ENCODE measurements around the gene NR3C1.

NR3C1 gene

GRCh38 chr5:143397302-143398052 is 6.0 kb downstream of the NR3C1 start:
- DNase-seq = no peak

GRCh38 chr5:143396353-143396940 is 7.0 kb downstream of the NR3C1 start:
- DNase-seq = no peak

DNA sequence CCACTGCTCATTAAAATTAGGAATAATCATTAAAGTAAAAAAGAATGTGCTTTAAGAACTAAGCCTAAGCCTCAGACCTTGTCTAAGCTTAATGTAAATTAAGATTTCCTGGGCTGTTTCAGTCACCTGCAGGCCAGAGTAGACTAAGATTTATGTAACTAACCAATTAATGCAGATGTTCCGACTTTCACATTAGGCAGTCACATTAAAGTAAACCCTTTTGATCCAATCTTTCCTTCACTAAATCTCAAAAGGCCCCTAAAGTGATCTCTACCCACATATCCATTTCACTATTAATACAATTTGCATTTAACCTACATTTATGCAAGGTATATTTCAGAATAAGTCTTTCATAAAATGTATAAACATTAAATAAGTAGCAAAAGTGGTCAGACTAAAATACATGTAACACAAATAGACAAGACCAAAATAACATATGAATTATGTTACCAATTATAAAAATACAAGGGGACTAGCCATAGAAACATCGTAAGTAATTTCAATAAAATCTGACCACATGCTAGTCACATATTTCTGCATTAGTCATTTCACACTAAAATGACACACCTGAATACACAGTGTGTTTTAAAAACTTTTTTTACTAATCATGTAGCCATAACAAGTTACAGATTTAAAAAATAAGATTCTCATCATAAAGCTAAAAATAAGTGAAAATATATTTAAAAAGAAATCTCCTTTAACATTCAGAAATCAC is 7.7 kb downstream of the NR3C1 start:
- DNase-seq = no peak

- no peak for DNase-seq
Measured at GRCh38 chr5:143393524-143393923, 10.0 kb downstream of the NR3C1 start.

DNA sequence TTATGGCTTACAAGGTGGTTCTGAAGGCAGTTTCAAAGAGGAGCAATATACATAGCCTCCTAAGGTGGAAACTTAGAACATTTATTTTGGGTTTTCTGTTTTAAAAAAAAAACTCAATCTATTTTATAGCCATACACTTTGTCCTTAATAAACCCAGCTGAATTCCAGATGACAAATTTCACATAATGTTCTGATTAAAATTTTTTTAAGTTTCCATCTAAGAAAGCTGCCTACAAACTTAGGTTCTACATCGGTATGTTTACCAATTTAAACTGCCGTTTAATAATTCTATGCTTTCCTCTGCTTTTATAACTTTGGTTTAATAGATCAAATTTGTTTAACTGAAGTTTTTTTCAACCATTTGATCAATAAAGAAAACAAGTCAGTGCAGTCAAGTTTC is 12.5 kb downstream of the NR3C1 start:
- no peak for DNase-seq

DNA sequence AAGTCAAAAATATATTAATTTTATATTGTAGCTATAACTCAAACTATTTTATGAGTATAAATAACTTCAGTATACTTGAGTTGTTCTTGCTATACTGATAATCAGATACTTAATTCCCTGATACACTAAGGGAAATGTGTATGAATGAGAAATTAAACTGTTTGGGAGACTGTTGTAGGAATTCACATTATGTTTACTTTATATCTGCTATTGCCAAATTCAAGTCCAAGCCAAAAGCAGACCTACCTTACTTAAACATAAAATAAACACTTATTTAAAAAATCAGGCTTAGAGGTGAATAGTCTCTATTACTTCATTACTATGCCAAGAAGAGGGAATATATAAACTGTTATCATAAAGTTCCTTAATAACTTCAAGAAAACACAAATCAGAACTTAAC is 13.2 kb downstream of the NR3C1 start:
- no peak for DNase-seq

DNA sequence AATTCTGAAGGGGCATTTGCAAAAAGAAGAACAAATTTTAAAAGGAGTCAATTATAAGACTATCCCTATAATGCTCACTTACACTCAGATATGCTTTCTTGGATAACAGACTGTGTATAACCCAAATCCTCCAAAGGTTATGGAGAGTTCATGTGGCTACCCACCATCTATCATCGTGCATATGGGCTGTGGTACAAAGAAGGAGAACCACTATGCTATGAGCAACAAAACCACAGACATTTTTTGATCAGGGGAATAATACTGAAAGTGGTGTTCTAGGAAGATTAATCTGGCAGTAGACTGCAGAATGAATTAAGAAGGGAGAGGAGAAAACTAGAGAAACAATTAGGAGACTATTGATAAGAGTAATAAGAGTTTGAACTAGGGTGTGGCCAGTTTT is 16.8 kb downstream of the NR3C1 start:
- DNase-seq = peak; percentile 66

DNA sequence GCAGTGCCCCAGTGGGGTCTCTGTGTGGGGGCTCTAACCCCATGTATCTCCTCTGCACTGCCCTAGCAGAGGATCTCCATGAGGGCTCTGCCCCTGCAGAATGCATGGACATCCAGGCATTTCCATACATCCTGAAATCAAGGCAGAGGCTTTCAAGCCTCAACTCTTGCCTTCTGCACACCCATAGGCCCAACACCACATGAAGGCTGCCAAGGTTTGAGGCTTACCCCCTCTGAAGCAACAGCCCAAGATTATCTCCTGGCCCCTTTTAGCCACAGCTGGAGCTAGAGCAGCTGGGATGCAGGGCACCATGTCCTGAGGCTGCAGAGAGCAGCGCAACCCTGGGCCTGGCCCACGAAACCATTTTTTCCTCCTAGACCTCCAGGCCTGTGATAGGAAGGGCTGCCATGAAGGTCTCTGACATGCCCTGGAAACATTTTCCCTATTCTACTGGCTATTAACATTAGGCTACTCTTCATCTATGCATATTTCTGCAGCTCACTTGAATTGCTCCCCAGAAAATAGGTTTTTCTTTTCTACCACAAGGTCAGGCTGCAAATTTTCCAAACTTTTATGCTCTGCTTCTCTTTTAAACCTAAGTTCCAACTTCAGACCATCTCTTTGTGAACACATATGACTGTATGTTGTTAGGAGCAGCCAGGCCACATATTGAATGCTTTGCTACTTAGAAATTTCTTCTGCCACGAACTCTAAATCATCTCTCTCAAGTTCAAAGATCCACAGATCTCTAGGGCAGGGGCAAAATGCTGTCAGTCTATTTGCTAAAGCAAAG is 18.4 kb downstream of the NR3C1 start:
- DNase-seq = no peak

DNA sequence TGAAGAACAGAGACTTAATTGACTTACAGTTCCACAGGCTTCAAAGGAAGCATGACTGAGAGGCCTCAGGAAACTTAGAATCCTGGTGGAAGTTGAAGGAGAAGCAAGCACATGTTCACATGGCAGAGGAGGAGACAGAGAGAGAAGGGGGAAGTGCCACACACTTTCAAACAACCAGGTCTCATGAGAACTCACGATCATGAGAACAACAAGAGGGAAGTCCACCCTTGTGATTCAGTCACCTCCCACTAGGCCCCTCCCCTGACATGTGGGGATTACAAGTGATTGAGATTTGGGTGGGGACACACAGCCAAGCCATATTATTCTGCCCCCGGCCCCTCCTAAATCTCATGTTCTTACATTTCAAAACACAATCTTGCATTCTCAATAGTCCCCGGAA is 19.5 kb downstream of the NR3C1 start:
- DNase-seq = no peak

DNA sequence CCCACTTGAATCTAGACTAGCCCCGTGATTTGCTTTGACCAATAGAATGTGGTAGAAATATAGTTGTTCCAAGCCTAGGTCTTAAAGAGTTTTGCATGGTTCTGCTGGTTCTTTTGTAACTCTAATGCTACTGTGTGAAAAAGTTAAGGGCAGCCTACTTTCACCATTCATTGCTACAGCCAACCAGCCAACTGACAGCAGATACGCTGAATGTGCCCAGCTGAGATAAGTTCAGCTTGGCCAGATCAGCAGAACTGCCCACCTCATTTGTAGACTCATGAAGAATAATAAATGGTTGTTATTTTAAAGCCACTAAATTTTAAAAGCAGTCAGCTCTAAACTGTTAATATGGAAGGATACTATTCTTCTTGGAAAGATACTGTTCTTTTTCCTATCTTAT is 23.9 kb downstream of the NR3C1 start:
- peak; percentile 79 for DNase-seq

- no peak for DNase-seq
Measured at GRCh38 chr5:143376911-143377813, 26.3 kb downstream of the NR3C1 start.

DNA sequence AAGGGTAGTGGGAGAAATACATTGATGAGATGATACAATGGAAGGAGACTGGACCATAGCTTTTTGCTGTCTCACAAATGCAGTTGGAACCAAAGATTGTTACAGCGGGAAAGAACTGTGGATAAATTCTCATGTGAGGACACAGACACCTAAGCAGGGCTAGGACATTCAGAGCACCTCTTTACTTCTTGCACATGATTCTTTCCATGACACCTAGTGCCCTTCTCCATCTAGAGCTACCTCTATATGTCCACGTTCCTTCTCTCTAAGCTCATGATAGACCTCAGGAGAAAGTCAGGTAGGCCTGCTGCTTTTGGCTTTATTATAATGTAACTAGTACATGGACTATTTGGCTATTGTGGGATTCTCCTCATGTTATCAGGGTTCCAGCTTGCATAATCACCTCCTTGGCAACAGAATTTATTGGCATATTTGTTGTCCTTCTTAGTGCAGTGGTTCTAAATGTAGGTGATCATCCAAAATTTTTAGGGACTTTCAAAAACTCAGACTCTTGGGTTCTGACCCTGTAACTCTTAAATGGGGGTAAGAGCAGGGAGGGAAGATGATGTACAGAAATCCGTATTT is 27.2 kb downstream of the NR3C1 start:
- DNase-seq = no peak

DNA sequence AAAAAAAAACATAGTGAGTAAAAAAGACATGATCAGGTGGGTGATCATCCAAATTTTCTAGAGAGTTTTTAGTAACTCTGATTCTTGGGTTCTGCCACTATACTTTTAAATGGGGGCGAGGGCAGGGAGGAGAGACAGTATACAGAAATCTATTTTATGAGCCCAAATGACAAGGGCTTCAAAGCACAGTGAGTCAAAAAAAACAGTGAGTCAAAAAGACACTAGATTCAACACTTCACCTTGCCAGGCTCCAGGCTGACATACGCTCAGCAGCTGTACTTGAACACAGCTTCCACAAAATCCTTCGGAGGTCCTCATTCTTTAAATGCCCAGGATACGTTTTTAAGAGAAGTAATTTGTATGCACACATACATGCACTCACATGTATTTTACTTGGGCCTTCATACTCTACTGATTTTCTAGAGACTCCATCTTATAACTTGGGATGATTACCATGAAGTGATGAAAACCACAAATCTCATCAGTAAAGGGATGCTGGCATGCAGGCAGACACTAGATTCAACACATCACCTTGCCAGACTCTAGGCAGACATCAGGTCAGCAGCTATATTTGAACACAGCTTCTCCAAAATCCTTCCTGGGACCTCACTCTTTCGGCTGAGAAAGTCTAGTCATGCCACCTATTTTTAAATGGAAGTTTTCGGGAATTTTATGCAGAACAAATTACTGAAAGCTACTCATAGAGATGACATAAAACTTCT is 28.8 kb downstream of the NR3C1 start:
- no peak for DNase-seq

- DNase-seq = no peak
Measured at GRCh38 chr5:143373076-143373475, 30.4 kb downstream of the NR3C1 start.

DNA sequence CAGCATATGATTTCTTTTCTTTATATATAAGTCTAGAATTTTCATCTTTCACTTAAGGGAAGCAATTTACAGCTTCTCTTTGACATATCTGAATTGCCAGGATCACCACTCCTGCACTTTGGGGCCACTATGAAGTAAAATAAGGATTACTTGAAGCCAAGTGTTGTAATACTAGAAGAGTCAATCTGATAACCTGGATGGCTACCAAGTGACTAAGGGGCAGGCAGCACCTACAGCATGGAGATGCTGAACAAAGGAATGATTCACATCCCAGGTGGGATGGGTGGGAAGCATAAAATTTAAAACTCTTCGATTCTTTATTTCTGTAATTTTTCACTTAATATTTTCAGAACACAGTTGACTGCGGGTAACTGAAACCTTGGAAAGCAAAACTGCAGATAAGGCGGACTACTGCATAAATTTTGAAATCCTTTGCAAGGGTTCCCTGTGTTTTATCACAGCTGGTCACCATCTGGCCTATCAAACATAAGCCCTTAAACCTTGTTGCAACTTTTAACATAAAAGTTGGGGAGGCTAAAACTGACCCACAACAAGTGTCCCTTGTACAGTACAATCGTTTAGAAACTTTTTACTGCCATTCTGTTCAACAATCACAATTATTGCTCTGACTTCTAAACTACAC is 31.2 kb downstream of the NR3C1 start:
- no peak for DNase-seq

- DNase-seq = no peak
Measured at GRCh38 chr5:143370440-143370839, 33.0 kb downstream of the NR3C1 start.

DNA sequence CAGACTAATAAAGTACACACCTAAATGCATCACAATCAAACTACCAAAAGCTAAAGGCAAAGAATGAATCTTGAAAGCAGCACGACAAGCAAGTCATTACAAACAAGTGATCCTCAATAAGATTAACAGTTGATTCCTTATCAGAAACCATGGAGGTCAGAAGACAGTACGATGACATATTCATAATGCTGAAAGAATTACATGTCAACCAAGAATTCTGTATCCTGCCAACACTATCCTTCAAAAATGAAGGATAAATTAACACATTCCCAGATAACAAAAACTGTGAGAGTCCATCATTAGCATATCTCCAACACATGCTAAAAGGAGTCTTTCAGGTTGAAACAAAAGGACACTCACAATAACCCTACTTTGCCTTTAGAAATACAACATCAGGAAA is 39.4 kb downstream of the NR3C1 start:
- no peak for DNase-seq

DNA sequence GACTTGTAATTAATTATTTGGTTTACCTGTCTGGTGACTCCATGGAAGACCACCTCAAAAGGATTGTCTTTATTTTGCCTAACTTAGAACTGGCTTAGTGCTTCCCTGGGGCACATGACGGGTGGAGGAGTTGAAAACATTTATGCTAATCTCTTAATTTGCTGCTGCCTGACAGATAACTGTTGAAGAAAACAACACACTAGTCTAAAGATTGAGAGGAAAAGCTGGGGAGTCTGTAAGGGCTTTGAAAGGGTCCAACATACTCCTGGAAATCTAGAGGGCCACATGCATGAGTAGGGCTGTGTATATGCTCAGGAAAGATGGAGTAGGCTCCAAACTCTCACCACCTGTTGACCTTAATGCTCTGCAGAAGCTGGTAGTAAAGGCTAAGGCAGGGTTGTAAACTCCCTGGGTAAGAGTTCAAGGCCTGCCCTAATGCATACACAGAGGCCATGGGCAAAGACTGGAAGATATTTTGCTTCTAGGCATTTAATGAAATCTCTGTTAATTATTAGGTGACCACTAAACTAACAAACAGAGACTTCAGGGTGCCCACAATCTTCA is 40.7 kb downstream of the NR3C1 start:
- peak; percentile 34 for DNase-seq

GRCh38 chr5:143361438-143361837 is 42.0 kb downstream of the NR3C1 start:
- peak; percentile 22 for DNase-seq

DNA sequence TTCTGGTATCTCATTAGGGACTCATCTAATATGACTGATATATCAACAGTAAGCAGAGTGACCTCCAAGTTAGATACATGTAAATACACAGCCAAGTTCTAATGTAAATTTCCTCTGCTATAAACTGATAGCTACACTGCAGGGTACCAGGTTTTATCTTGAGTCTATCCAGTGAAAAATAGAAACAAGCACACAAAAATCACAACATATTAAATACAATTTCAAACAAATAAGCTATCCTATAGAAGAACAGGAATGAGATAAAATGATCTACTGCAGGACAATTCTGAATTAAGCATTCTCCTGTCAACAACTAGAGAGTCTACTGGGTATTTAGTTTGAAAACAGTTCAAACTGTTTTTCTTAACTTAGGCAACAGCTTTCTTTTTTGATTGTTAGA is 42.7 kb downstream of the NR3C1 start:
- peak; percentile 29 for DNase-seq

All from hematopoietic multipotent progenitor cell treated with erythropoietin and hydrocortisone succinate and interleukin-3 and kit ligand, for 8 days (in vitro differentiated cells).